Kidney (tissue), 14 donors: ENCODE results near the gene STK24. TPM values are rescaled to one million over a fixed set of nuclear protein-coding genes. Genes with fewer than 3 reads are reported as not detected.
A peak's percentile ranks its signal among the peaks of the same experiment; 100 is the strongest.

Source experiments
- DNase-seq, 5 donors: peaks; one replicate each; pipeline ENCODE4 v3.0.0-alpha.2; 2013 to 2020
- FAIRE-seq: peaks from 2 replicates; lab custom pipeline; 2012; peaks lifted over from hg19 to GRCh38; lab: Jason Lieb, UNC
- H3K27ac ChIP-seq, 2 donors: one replicate each; pipeline ENCODE4 v1.7.0; 2013; ENCODE audit warnings: low read depth in 2 of 2, low read length in 2 of 2, inconsistent platforms in 1 of 2
- H3K27me3 ChIP-seq: one replicate; pipeline ENCODE4 v1.7.1; 2013; ENCODE audit warnings: low read length, inconsistent platforms; ENCODE audit not compliant: control insufficient read depth, insufficient read depth
- H3K36me3 ChIP-seq, 3 donors: one replicate each; pipeline versions ENCODE4 v1.7.0 to v1.7.1; 2013; ENCODE audit warnings: low read length in 3 of 3, control low read depth in 1 of 3, inconsistent platforms in 1 of 3; ENCODE audit not compliant: insufficient read depth in 3 of 3, control insufficient read depth in 2 of 3
- H3K4me1 ChIP-seq, 3 donors: one replicate each; pipeline versions ENCODE4 v1.7.0 to v1.7.1; 2013; ENCODE audit warnings: low read length in 3 of 3, inconsistent platforms in 1 of 3, low read depth in 1 of 3; ENCODE audit not compliant: control insufficient read depth in 2 of 3, insufficient read depth in 2 of 3
- H3K4me3 ChIP-seq, 3 donors: one replicate each; pipeline versions ENCODE4 v1.7.0 to v1.8.1; 2013; ENCODE audit warnings: low read length in 3 of 3, control low read depth in 1 of 3, inconsistent platforms in 1 of 3
- H3K9ac ChIP-seq, 3 donors: one replicate each; pipeline versions ENCODE4 v1.7.0 to v1.7.1; 2013; ENCODE audit warnings: low read length in 3 of 3, control low read depth in 1 of 3, inconsistent platforms in 1 of 3
- H3K9me3 ChIP-seq, 3 donors: one replicate each; pipeline versions ENCODE4 v1.7.0 to v1.7.1; 2013; ENCODE audit warnings: low read length in 3 of 3, control low read depth in 1 of 3, inconsistent platforms in 1 of 3; ENCODE audit not compliant: control insufficient read depth in 2 of 3, insufficient read depth in 1 of 3
- CTCF ChIP-seq: IDR thresholded peaks from 3 replicates; pipeline ENCODE4 v1.5.1; 2012; ENCODE audit warnings: mild to moderate bottlenecking, moderate library complexity, borderline replicate concordance; ENCODE audit not compliant: insufficient read depth; ENCODE audit errors: extremely low read depth
- intact Hi-C: fragments of 100-400 bp; cut with DNase I; formaldehyde crosslinking; loops from one replicate; pipeline ENCODE4 v1.11.1; 2022
- polyA plus RNA-seq: library from polyadenylated mRNA; stranded (reverse); fragments of 350-450 nt; fragmentation: Illumina TruSeq; extraction: RNeasy Lipid Tissue Mini Kit (QIAGEN cat#74804); gene quantifications from one replicate; pipeline ENCODE4 v1.2.3, GENCODE V29; 2014; ENCODE audit warnings: low read depth, low replicate concordance; ENCODE audit not compliant: insufficient read depth
- total RNA-seq: library from RNA; stranded (reverse); fragmentation: NEBNext Ultra II Directional; extraction: Animal tissue kit (Norgen Biotek cat#: 25700); gene quantifications from one replicate; pipeline ENCODE4 v1.2.1, GENCODE V29; 2021
- donor health status: control.
- donor health status: control.
- donor health status: control.
- donor health status: control.
- donor health status: control.
- donor health status: DM: yes; HTN: yes; CAD: no.
- donor health status: Normal renal cell carcinoma (clear cell type).

Gene STK24
- total and polyA plus RNA-seq, 2 donors from 2014 or later: 56.7 to 122 TPM

- Histone ChIP-seq H3K27me3 (no peaks in the 10 kb centered on the region), H3K9ac (peak overlapping the region in 1 of 3 donors; percentile 2), H3K36me3 (peaks cover 0 to 12% (median 0%) of the 10 kb centered on the region in 3 donors), H3K9me3 (no peaks in the 10 kb centered on the region), H3K4me1 (peaks cover 7 to 44% (median 26%) of the 10 kb centered on the region in 3 donors), H3K4me3 (peak overlapping the region in 1 of 3 donors; percentile 25), H3K27ac (peak overlapping the region; percentile 84 to 91)
- FAIRE-seq: no peak
- DNase-seq: peak in 2 of 5 donors; percentile 62 to 83
- no peak for TF ChIP-seq CTCF
- intact Hi-C loops: no loop called here
Observed at GRCh38 chr13:98482476-98483444, 94.1 kb downstream of the STK24 start.

GRCh38 chr13:98480915-98481877, 95.7 kb downstream of the STK24 start:
- H3K9me3 ChIP-seq: no peaks in the 10 kb centered on the region
- no peak overlapping the region for H3K9ac ChIP-seq
- H3K27ac ChIP-seq: peak overlapping the region in 1 of 2 donors; percentile 9
- FAIRE-seq: no peak
- no peak overlapping the region for H3K4me3 ChIP-seq
- H3K4me1 ChIP-seq: peaks cover 7 to 50% (median 34%) of the 10 kb centered on the region in 3 donors
- no peaks in the 10 kb centered on the region for H3K27me3 ChIP-seq
- H3K36me3 ChIP-seq: peaks cover 0 to 7% (median 0%) of the 10 kb centered on the region in 3 donors
- DNase-seq: peak in 1 of 5 donors; percentile 34
- intact Hi-C loops: no loop called here
- no peak for TF ChIP-seq CTCF

GRCh38 chr13:98479496-98480003, 97.4 kb downstream of the STK24 start:
- FAIRE-seq (no peak), DNase-seq (no peak)
- intact Hi-C loops: no loop called here
- Histone ChIP-seq H3K4me1 (peaks cover 7 to 42% (median 34%) of the 10 kb centered on the region in 3 donors), H3K36me3 (peaks cover 0 to 7% (median 0%) of the 10 kb centered on the region in 3 donors), H3K27ac (no peak overlapping the region), H3K9me3 (no peaks in the 10 kb centered on the region), H3K4me3 (no peak overlapping the region), H3K9ac (no peak overlapping the region), H3K27me3 (no peaks in the 10 kb centered on the region)
- TF ChIP-seq CTCF: no peak
